Measurements from ENCODE around the gene BSN. TPM values are rescaled to one million over a fixed set of nuclear protein-coding genes. Genes with fewer than 3 reads are reported as not detected.
"Not testable (repeated sequence)": the region's sequence is repeated elsewhere in the genome, so short reads cannot be mapped to it uniquely, and the experiment has no call there.

BSN gene
- total and polyA plus RNA-seq, 5 experiments from 2014 or later = 0.19 to 0.23 (median 0.22) TPM; not detected in 2

DNA sequence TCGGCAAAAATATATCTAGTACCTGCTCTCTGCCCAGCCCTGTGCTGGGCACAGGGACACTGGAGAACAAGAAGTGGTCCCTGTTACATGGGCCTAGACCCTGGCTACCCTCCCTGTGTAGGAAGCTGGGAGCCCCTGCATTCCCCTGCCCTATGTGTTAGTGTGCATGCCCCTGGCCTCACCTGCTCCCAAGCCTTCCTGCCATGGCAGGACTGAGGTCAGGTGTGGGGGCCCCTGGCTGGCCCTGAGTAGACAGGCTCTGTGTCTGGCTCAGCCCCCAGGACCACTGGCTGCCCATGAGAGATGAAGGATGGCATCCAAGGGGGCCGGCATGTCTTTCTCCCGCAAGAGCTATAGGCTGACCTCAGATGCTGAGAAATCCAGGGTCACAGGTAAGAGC is 136.6 kb downstream of the BSN start:
- POLR2A ChIA-PET = not testable (repeated sequence)

GRCh38 chr3:49691481-49691880 is 137.2 kb downstream of the BSN start:
- ATAC-seq, POLR2A ChIA-PET, DNase-seq, H3K9me3 Mint-ChIP-seq, H3K36me3 Mint-ChIP-seq, H3K27me3 Mint-ChIP-seq: not testable (repeated sequence)
- Mint-ChIP-seq H3K4me3 (peak overlapping the region in 6 of 10 donors; percentile 36 to 98 (median 96)), H3K27ac (peak overlapping the region in 3 of 10 donors; percentile 29 to 41 (median 34)), H3K4me1 (peaks cover 17 to 48% (median 45%) of the 10 kb centered on the region in 4 donors)

More for the DNA sequence above, 136.6 kb downstream of the BSN start:
- H3K36me3 Mint-ChIP-seq, DNase-seq, ATAC-seq, H3K9me3 Mint-ChIP-seq, H3K27me3 Mint-ChIP-seq: not testable (repeated sequence)
- peaks cover 17 to 50% (median 47%) of the 10 kb centered on the region in 4 donors for H3K4me1 Mint-ChIP-seq
- H3K27ac Mint-ChIP-seq = peak overlapping the region in 7 of 10 donors; percentile 20 to 77 (median 41)
- H3K4me3 Mint-ChIP-seq = peak overlapping the region; percentile 92 to 98 (median 96)

DNA sequence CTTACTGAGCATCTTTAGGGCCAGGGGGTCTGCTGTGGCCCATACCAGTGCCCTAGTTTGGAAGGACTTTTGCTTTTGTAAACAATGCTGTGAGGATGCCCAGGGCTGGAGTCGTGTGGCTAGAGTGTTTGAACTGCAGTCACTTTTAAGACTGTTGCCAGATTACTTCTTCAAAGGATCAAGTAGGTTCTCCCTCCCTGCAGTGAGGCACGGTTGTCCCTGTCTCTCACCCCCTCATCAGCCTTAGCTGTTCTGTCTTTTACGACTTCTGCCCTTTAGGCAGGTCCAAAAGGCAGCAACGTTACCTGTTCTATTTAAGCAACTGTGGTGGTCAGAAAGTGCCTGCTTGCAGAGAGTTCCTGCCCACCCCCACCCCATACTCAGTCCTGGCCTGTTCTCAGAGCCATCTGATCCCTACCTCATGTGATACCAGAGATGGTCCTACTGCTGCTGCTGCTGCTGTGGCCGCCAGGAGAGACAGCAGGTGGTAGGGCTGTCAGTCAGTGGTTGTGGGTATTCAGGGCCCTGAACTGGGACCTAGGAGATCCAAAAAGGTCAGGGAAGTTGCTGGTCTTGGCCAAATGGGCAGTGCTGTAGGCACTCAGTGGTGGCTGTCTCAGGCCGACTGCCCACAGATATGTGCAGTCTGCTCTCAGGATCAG is 140.3 kb downstream of the BSN start:
- H3K4me1 Mint-ChIP-seq = peaks cover 13 to 30% (median 28%) of the 10 kb centered on the region in 4 donors
- H3K4me3 Mint-ChIP-seq = peak overlapping the region in 1 of 10 donors; percentile 15
- DNase-seq, H3K36me3 Mint-ChIP-seq, H3K27ac Mint-ChIP-seq, H3K9me3 Mint-ChIP-seq, ATAC-seq, H3K27me3 Mint-ChIP-seq, POLR2A ChIA-PET: not testable (repeated sequence)

- POLR2A ChIA-PET, ATAC-seq: not testable (repeated sequence)
Observed at GRCh38 chr3:49695350-49696015, 141.2 kb downstream of the BSN start.

DNA sequence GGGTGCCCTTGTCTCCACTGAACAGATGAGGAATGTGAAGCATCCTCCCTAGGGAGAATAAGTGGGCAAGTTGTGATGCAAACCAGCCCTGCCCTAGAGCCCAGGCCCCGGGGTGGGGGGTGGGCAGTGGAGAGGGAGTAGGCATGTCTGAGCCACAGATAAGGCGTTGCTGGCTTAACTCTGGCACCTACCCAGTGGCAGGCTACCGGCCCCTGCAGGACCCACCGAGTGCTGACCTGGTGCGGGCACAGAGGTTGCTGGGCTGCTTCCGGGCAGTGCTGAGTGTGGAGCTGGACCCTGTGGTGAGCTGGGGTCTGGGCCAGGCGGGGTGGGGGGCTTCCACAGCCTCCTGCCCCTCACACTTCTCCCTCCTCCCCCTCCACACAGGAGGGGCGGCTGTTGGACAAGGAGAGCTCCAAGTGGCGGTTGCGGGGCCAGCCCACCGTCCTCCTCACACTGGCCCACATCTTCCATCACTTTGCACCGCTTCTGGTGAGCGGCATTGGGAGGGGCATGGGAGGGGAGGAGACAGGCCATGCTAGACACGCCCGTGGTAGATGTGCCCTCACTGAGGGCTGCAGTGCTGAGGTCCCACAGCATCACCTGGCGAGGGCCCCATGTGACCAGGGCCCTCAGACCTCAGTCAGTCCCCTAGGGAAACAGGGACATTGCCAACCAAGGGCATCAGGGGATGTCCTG is 145.2 kb downstream of the BSN start:
- H3K36me3 Mint-ChIP-seq = peaks cover 0 to 11% (median 0%) of the 10 kb centered on the region in 3 donors
- no peak overlapping the region for H3K4me3 Mint-ChIP-seq
- no peak for DNase-seq

More at GRCh38 chr3:49695350-49696015, 141.2 kb downstream of the BSN start:
- H3K4me3 Mint-ChIP-seq, H3K9me3 Mint-ChIP-seq, H3K27me3 Mint-ChIP-seq, DNase-seq: not testable (repeated sequence)
- Mint-ChIP-seq H3K27ac (peak overlapping the region in 1 of 10 donors; percentile 38), H3K36me3 (peaks cover 0 to 11% (median 0%) of the 10 kb centered on the region in 3 donors), H3K4me1 (peaks cover 8 to 21% (median 20%) of the 10 kb centered on the region in 4 donors)

GRCh38 chr3:49700014-49700413 is 145.7 kb downstream of the BSN start:
- no peaks in the 10 kb centered on the region for H3K27me3 Mint-ChIP-seq
- H3K4me3 Mint-ChIP-seq = no peak overlapping the region
- H3K4me1 Mint-ChIP-seq = peaks cover 3 to 7% (median 6%) of the 10 kb centered on the region in 4 donors
- DNase-seq (no peak), ATAC-seq (no peak)
- no peaks in the 10 kb centered on the region for H3K9me3 Mint-ChIP-seq
- POLR2A ChIA-PET = no interaction called here
- peaks cover 0 to 11% (median 0%) of the 10 kb centered on the region in 3 donors for H3K36me3 Mint-ChIP-seq
- H3K27ac Mint-ChIP-seq = peak overlapping the region in 2 of 10 donors; percentile 7 to 76

More for the DNA sequence above, 145.2 kb downstream of the BSN start:
- POLR2A ChIA-PET = no interaction called here
- H3K27ac Mint-ChIP-seq = peak overlapping the region in 1 of 10 donors; percentile 76
- no peaks in the 10 kb centered on the region for H3K27me3 Mint-ChIP-seq
- no peaks in the 10 kb centered on the region for H3K9me3 Mint-ChIP-seq
- no peak for ATAC-seq
- peaks cover 3 to 7% (median 6%) of the 10 kb centered on the region in 4 donors for H3K4me1 Mint-ChIP-seq

- peak overlapping the region in 1 of 10 donors; percentile 76 for H3K27ac Mint-ChIP-seq
- no peaks in the 10 kb centered on the region for H3K9me3 Mint-ChIP-seq
- peaks cover 3 to 7% (median 6%) of the 10 kb centered on the region in 4 donors for H3K4me1 Mint-ChIP-seq
- H3K4me3 Mint-ChIP-seq = no peak overlapping the region
- peaks cover 0 to 11% (median 0%) of the 10 kb centered on the region in 3 donors for H3K36me3 Mint-ChIP-seq
- POLR2A ChIA-PET = interaction anchor here (0.6 to 1.2 kb wide), 2 partner anchors 12 to 124 kb away, joined by 3 to 4 read pairs; no protein-coding TSS in a partner anchor
- no peak for DNase-seq
- ATAC-seq = no peak
- H3K27me3 Mint-ChIP-seq = no peaks in the 10 kb centered on the region
Observed at GRCh38 chr3:49700453-49701128, 146.3 kb downstream of the BSN start.

DNA sequence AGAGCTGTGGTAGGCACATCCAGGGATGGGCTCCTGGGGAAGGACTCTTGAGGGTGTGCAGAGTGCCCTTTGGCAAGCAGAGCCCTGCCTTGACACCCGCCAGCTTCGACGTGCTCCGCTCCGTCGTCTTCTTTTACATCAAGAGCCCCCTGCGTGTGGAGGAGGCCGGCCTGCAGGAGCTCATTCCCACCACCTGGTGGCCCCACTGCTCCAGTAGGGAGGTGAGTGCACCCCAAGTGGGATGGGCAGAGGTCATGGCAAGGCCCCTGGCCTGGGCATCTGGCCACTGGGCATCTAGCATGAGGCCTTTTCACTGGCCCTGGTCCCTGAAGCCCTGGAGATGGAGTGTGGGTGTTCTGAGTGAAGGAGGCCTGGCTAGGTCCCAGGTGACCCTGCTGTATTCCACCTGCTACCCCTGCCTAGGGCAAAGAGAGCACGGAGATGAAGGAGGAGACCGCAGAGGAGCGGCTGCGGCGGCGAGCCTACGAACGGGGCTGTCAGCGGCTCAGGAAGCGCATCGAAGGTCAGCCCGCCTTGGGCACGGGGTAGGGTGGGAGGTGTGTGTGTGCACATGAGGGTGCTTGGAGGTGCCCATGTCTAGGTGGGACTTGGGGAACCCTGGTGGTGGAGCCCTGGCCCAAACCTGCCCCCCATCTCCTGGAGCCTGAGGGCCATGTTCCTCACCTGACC is 147.3 kb downstream of the BSN start:
- no peak for ATAC-seq
- H3K36me3 Mint-ChIP-seq = peaks cover 0 to 11% (median 0%) of the 10 kb centered on the region in 3 donors

DNA sequence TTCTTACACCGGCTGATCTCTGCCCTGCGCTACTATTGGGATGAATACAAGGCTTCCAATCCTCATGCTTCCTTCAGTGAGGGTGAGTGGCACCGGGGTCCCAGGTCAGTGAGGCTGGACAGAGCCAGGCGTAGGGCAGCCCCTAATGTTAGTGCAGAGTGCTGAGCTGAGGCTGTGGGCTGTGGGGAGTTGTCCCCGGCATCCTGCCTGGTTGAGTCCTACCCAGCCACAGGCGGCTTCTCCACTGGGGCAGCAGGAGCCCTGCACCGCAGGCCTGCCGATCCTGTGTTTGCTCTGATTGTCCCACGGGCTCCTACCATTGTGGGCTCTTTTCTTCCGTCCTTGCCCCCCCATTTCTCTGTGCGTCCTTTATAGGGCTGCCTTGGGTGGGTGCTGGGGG is 148.4 kb downstream of the BSN start:
- Mint-ChIP-seq H3K27ac (no peak overlapping the region), H3K4me1 (peaks cover 3 to 7% (median 6%) of the 10 kb centered on the region in 4 donors), H3K4me3 (no peak overlapping the region), H3K36me3 (peaks cover 0 to 16% (median 0%) of the 10 kb centered on the region in 3 donors), H3K9me3 (no peaks in the 10 kb centered on the region), H3K27me3 (no peaks in the 10 kb centered on the region)
- POLR2A ChIA-PET = interaction anchor here (0.9 kb wide), 1 partner anchor 17 kb away, joined by 5 read pairs; the partner anchor contains the start of gene AMIGO3
- DNase-seq (no peak), ATAC-seq (no peak)

More for the DNA sequence above, 147.3 kb downstream of the BSN start:
- POLR2A ChIA-PET = interaction anchor here (0.9 to 1.2 kb wide), 2 partner anchors 11 to 18 kb away, joined by 4 to 5 read pairs; partner anchors contain the start of gene AMIGO3
- peaks cover 3 to 7% (median 6%) of the 10 kb centered on the region in 4 donors for H3K4me1 Mint-ChIP-seq
- no peak overlapping the region for H3K4me3 Mint-ChIP-seq
- H3K9me3 Mint-ChIP-seq = no peaks in the 10 kb centered on the region
- no peak for DNase-seq
- no peak overlapping the region for H3K27ac Mint-ChIP-seq
- no peaks in the 10 kb centered on the region for H3K27me3 Mint-ChIP-seq

DNA sequence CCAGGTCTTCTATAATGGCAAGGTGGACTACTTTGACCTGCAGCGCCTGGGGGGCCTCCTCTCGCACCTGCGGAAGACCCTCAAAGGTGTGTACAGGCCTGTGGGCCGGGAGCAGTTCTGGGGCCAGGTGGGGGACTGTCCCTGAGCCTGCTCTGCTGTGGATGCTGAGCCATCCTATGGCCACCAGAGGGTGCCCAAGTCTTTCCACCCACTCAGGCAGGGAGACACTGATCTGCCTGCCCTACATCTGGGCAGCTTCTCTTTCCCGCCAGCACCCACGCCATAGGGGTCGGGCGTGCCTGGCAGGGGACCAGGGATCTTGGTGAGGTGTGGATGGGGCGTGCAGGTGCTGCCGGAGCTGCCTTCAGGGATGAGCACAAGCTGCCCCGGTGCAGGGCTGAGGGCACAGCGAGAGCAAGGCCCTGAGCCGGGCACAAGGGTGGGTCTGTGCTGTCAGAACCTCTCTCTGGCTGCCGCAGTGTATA is 149.2 kb downstream of the BSN start:
- H3K36me3 Mint-ChIP-seq = peaks cover 0 to 21% (median 0%) of the 10 kb centered on the region in 3 donors
- no peak overlapping the region for H3K4me3 Mint-ChIP-seq
- H3K9me3 Mint-ChIP-seq = no peaks in the 10 kb centered on the region
- H3K27ac Mint-ChIP-seq = peak overlapping the region in 1 of 10 donors; percentile 34
- ATAC-seq (peak; percentile 99), DNase-seq (peak; percentile 47 to 81 (median 64))
- POLR2A ChIA-PET = no interaction called here
- H3K4me1 Mint-ChIP-seq = peaks cover 3 to 10% (median 6%) of the 10 kb centered on the region in 4 donors
- no peaks in the 10 kb centered on the region for H3K27me3 Mint-ChIP-seq

DNA sequence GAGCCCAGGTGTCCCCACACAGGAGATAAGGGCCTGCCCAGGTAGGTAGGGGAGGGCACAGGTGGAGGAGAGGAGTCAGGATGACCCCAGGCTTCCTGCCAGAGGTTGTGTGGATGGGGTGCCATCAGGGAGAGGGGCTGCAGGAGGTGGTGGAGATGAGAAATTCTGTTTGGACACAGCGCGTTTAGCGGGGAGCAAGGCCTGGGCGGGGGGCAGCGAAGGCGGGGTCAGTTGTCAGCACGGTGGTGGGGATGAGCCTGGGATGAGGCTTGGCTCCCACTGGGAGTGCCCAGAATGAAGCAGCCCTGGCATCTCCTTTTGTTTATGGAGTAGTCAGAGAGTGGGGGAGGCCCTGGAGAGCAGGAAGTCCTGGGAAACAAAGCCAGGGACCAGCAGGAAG is 149.7 kb downstream of the BSN start:
- ATAC-seq (no peak), DNase-seq (no peak)
- H3K36me3 Mint-ChIP-seq = peaks cover 0 to 20% (median 0%) of the 10 kb centered on the region in 3 donors
- H3K27me3 Mint-ChIP-seq = no peaks in the 10 kb centered on the region
- H3K27ac Mint-ChIP-seq = peak overlapping the region in 2 of 10 donors; percentile 34 to 67
- peaks cover 3 to 11% (median 6%) of the 10 kb centered on the region in 4 donors for H3K4me1 Mint-ChIP-seq
- no peak overlapping the region for H3K4me3 Mint-ChIP-seq
- POLR2A ChIA-PET = no interaction called here
- H3K9me3 Mint-ChIP-seq = no peaks in the 10 kb centered on the region
